T-helper 2 cell (primary cell): ENCODE measurements around the gene ACAN.

Experiments
- DNase-seq, 5 experiments: peaks; one replicate each; pipeline versions ENCODE4 v3.0.0 to v3.0.0-alpha.2; 2012 to 2022
- total RNA-seq, 2 donors: gene quantifications; one replicate each; lab custom pipeline; 2026; lab: John Stamatoyannopoulos, UW

The ACAN gene
- total RNA-seq = 0 reads per million in 2 donors

DNA sequence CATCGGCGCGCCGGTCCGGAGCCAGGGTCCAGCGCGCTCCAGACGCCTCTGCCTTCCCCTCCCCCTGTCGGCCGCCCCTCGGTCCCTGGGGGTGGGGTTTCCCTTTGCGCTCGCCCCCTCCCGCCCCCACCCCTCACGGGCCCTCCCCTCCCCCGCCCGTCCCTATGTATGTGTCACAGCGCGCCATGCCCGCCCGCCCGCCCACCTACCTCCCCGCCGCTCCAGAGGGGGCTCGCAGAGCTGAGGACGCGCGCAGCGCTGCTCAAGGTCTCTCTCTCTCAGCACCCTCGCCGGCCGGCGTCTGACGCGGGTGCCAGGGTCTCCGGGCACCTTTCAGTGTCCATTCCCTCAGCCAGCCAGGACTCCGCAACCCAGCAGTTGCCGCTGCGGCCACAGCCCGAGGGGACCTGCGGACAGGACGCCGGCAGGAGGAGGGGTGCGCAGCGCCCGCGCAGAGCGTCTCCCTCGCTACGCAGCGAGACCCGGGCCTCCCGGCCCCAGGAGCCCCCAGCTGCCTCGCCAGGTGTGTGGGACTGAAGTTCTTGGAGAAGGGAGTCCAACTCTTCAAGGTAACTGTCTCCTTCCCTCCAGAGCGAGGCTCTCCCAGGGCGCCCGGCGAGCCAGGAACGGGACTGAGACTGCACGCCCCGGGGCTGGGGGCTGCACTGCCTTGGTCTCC lies at the start of gene ACAN:
ACAN (plus strand) TSS at position 196 of the 679 bp plus-strand sequence. CDS start 32,771 bp downstream, outside the sequence.
- DNase-seq = no peak

- no peak for DNase-seq
Measured at GRCh38 chr15:88756521-88756920, 46.7 kb upstream of the ACAN start.

DNA sequence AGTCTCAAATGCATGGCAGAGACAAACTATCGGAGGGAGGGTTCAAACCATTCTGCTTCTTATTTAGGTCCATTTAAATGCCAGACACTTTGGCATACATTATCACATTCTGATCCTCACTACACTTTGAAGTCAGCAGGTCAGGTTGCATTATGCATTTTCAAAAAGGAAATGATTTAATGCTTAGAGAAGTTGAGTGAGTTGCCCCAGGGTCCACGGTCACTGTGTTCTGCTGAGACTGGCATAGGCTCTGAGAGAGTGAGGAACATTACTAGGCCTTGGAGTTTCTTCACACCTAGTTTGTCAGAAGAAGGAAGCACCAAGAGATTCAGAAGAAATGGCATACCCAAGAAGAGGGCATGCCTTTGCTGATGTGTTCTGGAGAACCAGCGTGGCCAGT lies 46.3 kb upstream of the ACAN start:
- DNase-seq = no peak

DNA sequence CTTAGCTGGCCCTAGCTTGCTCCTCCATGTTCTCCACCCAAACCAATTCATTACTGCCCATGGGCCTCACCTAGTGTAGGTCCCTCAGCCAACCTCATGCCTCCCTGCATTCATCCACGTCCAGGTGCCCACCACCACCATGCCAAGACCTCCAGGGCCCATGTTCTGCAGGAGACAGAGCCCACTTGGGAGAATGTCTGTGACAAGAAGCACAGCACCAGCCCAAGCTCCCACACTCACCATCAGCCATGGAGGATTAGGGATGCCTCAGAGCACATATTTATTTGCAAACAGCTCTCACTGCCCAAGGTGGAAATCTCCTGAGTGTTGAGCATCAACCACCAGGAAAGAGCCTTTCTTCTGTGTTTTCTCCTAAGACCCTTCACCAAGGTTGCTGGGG lies 43.4 kb upstream of the ACAN start:
- DNase-seq = no peak

GRCh38 chr15:88764448-88764847 lies 38.8 kb upstream of the ACAN start:
- DNase-seq = no peak

DNA sequence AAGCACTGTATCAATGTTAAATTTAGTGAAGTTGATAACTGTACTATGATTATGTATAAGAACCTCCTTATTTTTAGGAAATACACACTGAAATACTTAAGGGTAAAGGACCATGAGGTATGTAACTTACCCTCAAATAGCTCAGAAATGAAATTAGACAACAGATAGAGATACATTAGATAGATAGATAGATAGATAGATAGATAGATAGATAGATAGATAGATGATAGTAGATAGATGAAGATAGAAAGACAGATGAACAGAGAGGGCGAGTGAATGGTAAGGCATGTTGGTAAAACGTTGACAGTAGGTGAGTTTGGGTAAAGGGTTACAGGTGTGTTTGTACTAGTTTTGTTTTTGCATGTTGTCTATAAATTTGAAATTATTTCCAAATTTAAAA lies 38.0 kb upstream of the ACAN start:
- no peak for DNase-seq

DNA sequence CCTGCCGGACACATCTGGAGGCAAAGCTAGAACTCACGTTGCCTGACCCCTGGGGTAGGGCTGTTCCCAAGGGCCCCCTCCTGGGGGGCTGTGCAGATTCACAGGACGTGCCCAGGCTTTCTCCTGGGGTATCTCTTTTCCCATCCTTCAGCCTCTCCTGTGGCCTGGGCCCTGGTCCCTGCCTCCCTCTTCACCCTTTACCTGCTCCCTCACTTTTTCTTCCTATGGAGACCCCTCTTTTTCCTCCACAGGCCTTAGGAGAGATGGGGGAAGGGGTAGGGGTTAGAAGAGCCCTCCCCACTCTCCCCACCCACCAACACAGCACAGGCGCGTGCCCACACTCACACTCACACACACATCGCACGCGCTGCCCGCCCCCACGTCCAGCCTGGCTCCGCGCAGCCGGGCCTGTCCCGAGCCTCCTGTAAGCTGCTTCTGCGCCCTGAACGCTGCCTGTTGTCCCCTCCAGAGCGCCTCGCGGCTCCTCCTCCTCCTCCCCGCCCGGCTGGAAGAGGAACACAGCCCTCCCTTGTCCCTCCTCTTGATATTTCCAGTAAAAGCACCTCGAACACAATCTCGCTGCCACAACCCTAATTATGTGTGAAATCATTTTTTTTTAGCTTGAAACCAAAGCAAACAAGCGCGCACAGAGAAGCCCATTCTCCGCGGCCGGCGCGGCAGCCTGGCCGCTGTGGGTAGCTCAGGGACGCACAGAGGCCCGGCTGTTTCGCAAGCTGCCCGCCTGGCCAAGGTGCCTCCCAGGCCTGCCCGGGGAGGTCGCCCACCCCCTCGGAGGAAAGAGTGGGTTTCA lies 33.9 kb upstream of the ACAN start:
- DNase-seq = no peak

DNA sequence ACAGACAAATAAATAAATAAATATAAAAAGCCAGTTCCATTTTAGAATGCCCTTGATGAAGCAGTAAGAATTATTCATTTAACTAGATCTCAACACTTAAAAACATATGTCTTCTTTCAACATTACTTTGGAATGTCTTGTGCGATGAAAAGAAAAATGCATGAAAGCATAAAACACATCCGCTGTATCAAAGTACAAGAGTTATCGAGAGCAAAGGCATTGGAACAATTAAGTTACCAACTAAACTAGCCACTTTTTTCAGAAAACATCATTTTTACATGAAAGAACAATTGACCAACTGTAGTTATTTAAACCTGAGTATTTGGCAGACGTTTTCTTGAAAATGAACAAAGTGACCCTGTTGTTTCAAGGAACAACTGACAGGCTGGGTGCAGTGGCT lies 27.5 kb upstream of the ACAN start:
- DNase-seq = no peak

- no peak for DNase-seq
Measured at GRCh38 chr15:88776646-88777045, 26.6 kb upstream of the ACAN start.

- DNase-seq = no peak
Measured at GRCh38 chr15:88779944-88780343, 23.3 kb upstream of the ACAN start.

- DNase-seq = no peak
Measured at GRCh38 chr15:88782465-88782864, 20.8 kb upstream of the ACAN start.

DNA sequence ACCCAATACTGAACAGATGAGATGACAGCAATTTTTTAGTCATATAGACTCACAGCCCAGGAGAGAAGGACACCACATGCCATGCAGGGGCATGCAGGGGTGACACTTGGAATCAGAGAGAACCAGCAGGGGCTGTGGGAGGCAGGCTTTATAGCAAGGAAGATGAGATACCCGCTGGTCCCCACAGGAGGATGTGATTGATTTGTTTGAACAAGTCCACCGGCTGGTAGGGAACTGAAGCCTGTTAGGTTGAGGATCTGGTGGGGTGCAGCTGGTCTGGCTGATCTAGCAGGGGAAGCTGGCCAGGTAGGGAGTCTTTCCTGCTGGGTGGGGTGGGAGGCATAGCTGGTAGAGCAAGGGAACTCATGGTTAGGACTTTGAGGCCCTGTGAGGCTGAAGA lies 18.0 kb upstream of the ACAN start:
- DNase-seq = no peak

DNA sequence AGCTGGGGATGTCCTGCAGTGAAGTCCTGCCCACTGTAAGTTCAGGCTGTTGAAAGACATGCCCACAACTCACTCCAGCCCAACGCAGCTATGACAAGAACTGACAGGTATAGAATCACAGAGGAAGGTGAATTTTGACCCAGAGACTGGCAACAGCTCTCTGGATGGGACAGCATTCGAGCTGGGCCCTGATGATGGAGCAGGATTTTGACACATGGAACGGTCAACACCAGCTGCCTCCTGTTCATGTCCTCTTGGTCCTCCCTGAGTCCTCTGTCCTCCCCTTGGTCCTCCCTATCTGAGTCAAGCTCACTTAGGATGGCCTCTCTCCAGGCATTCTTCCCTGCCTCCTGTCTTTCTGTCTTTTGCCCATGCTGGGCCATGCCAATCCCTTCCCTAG lies 15.2 kb upstream of the ACAN start:
- no peak for DNase-seq

- DNase-seq = no peak
Measured at GRCh38 chr15:88788816-88789215, 14.4 kb upstream of the ACAN start.

DNA sequence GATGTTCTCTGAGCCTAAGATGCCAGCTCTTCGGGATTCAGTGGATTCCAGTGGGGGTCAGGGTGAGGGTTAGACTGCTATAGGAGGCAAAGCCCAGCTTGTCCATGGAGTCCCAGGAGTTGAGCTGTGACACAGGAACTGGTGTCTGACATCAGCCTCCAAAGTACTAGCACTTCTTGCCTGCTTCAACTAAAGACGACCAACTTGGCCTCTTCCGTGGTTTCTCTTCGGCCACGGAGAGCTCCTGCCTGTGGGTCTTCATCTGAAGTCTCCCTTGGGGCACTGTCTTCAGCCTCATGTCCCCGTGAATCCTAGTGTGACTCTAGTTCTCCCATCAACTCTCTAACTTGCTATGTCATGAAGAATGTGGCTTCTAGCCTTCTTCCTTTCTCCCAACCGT lies 12.8 kb upstream of the ACAN start:
- DNase-seq = no peak

DNA sequence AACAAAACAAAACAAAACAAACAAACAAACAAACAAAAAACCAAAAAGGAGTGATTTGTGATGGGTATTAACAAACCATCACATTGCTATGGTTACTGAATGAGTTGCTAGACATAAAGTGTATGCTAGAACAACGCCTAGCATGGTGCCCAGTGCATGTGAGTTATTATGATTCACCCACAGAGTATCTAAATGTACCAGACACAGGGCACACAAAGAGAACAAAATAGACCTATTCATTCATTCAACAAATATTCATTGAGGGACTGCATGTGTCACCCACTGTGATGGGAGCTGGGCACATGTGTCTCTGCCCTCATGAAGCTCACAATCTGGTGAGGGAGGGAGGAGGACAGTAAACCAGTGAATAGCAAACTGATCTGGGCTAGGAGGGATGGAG lies 11.6 kb upstream of the ACAN start:
- no peak for DNase-seq

DNA sequence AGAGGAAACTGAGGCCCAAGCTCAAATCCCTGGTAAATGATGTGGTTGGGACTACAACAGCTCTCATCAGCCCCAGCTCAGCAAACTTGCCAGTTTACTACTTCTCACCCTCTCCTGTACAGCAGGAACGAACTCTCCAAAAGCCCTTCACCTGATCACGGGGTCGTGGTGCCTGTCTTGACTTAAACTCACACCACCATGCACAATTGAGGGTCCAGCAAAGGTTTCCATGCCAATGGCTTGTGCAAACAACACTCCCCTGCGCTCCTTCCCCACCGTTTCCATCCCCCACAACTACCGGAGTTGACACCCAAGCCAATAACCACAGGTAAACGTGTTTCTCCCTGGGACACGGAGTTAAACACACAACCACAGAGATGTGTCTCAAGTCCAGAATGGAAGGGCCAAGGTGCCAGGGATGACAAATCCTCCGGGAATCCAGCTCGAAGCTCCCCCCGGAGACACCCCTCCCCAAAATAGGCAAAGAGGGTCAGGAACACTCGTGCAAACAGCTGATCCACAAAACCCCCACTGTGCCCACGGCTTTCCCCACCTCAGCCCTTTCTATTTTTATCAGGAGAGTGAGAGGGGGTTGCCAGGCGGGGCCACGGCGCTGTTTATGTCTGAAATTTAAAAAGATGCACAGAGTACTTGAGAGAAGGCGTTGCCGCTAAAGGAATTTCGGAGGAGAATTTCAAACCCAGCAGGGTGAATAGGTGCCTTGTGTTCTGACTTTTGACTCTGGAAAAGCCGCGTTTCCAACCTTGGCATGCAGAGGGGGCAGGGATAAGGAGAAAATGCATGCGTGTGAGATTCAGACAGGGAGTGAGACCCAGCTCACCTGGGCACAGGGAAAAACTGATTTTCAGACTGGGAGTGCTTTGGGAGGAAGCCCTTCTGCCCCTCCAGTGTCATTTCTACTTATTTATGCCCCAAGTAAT lies 10.6 kb upstream of the ACAN start:
- no peak for DNase-seq

- no peak for DNase-seq
Measured at GRCh38 chr15:88794001-88794400, 9.2 kb upstream of the ACAN start.

- DNase-seq = no peak
Measured at GRCh38 chr15:88797663-88798339, 5.4 kb upstream of the ACAN start.

- no peak for DNase-seq
Measured at GRCh38 chr15:88799341-88799740, 3.9 kb upstream of the ACAN start.

DNA sequence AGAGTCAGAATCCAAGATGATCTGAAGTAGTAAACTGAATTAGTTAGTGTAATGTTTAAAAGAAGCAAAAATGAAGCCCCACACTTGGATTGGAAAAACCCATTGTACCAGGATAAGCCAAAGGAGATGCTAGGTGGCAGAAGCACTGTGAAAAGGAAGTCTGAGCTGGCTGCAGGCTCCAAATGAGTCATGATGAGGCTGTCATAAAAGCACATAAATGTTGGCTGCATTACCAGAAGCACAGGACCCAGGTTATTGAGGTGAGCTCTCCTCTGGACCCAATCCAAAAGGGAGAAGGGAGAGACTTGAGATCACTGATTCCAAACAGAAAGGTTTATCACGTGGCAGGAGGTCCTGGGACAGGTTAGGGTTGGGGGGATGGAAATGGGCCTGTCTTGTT lies 3.2 kb upstream of the ACAN start:
- no peak for DNase-seq

GRCh38 chr15:88800738-88801137 lies 2.5 kb upstream of the ACAN start:
- DNase-seq = no peak
